ENCODE data around the gene WDR53. TPM values are rescaled to one million over a fixed set of nuclear protein-coding genes. Genes with fewer than 3 reads are reported as not detected.

Gene WDR53
- polyA plus RNA-seq, 1 donor (not counting 4 experiments of a cell fraction or from before 2014, with no cell fraction given), result 14.2 TPM

- Histone ChIP-seq H3K4me1 (ENCODE audit: control insufficient read depth, extremely low read depth, insufficient read depth, low read length) (no peaks in the 10 kb centered on the region), H4K20me1 (ENCODE audit: control insufficient read depth, extremely low read depth, insufficient read depth, low read length) (no peaks in the 10 kb centered on the region), H3K4me2 (ENCODE audit: control insufficient read depth, extremely low read depth, insufficient read depth, low read depth, low read length) (no peak overlapping the region), H3K9me1 (ENCODE audit: control insufficient read depth, extremely low read depth, insufficient read depth, low read length) (no peaks in the 10 kb centered on the region), H3K9ac (ENCODE audit: control insufficient read depth, extremely low read depth, insufficient read depth, low read length) (no peak overlapping the region), H3K9me3 (ENCODE audit: control insufficient read depth, low read depth, low read length) (no peaks in the 10 kb centered on the region), H2AFZ (ENCODE audit: control insufficient read depth, low read length) (no peak overlapping the region), H3K36me3 (ENCODE audit: control insufficient read depth in 2 of 2, extremely low read depth in 1 of 2, insufficient read depth in 2 of 2, low read length in 2 of 2) (peaks cover 0 to 5% of the 10 kb centered on the region in 2 experiments), H3K79me2 (ENCODE audit: control insufficient read depth, insufficient read depth, low read length) (no peaks in the 10 kb centered on the region), H3K27me3 (ENCODE audit: control insufficient read depth, extremely low read depth, insufficient read depth, low read length) (no peaks in the 10 kb centered on the region), H3K4me3 (ENCODE audit: control insufficient read depth in 2 of 3, extremely low read depth in 1 of 3, insufficient read depth in 2 of 3, low read depth in 1 of 3, low read length in 3 of 3) (no peak overlapping the region), H3K27ac (ENCODE audit: control insufficient read depth, insufficient read depth, low read length) (no peak overlapping the region)
- TF ChIP-seq EZH2 (IDR thresholded peaks at IDR 0.05; ENCODE audit: low read length), result no peak
- TF ChIP-seq, protein P1, sequence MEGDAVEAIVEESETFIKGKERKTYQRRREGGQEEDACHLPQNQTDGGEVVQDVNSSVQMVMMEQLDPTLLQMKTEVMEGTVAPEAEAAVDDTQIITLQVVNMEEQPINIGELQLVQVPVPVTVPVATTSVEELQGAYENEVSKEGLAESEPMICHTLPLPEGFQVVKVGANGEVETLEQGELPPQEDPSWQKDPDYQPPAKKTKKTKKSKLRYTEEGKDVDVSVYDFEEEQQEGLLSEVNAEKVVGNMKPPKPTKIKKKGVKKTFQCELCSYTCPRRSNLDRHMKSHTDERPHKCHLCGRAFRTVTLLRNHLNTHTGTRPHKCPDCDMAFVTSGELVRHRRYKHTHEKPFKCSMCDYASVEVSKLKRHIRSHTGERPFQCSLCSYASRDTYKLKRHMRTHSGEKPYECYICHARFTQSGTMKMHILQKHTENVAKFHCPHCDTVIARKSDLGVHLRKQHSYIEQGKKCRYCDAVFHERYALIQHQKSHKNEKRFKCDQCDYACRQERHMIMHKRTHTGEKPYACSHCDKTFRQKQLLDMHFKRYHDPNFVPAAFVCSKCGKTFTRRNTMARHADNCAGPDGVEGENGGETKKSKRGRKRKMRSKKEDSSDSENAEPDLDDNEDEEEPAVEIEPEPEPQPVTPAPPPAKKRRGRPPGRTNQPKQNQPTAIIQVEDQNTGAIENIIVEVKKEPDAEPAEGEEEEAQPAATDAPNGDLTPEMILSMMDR (optimal IDR thresholded peaks at IDR 0.05 in 1 of 3, IDR thresholded peaks at IDR 0.05 in 1 of 3, conservative IDR thresholded peaks at IDR 0.05 in 1 of 3; ENCODE audit: extremely low read depth in 1 of 3, insufficient read depth in 2 of 3, low read length in 3 of 3), result no peak
- no peak for DNase-seq (ENCODE audit: low read depth, low spot score)
- dilution Hi-C loops (cut with MboI; ENCODE audit: extremely low pct_ligation_motif_present, low sequenced_read_pairs), result no loop called here
- no peak for FAIRE-seq
Observed at GRCh38 chr3:196590279-196590678, 21.9 kb upstream of the WDR53 start.

- Histone ChIP-seq H3K27me3 (ENCODE audit: control insufficient read depth, extremely low read depth, insufficient read depth, low read length) (no peaks in the 10 kb centered on the region), H3K36me3 (ENCODE audit: control insufficient read depth in 2 of 2, extremely low read depth in 1 of 2, insufficient read depth in 2 of 2, low read length in 2 of 2) (peaks cover 4 to 9% of the 10 kb centered on the region in 2 experiments), H3K27ac (ENCODE audit: control insufficient read depth, insufficient read depth, low read length) (no peak overlapping the region), H3K4me3 (ENCODE audit: control insufficient read depth in 2 of 3, extremely low read depth in 1 of 3, insufficient read depth in 2 of 3, low read depth in 1 of 3, low read length in 3 of 3) (no peak overlapping the region), H3K9ac (ENCODE audit: control insufficient read depth, extremely low read depth, insufficient read depth, low read length) (no peak overlapping the region), H2AFZ (ENCODE audit: control insufficient read depth, low read length) (no peak overlapping the region), H3K4me2 (ENCODE audit: control insufficient read depth, extremely low read depth, insufficient read depth, low read depth, low read length) (no peak overlapping the region), H4K20me1 (ENCODE audit: control insufficient read depth, extremely low read depth, insufficient read depth, low read length) (no peaks in the 10 kb centered on the region), H3K79me2 (ENCODE audit: control insufficient read depth, insufficient read depth, low read length) (no peaks in the 10 kb centered on the region), H3K9me1 (ENCODE audit: control insufficient read depth, extremely low read depth, insufficient read depth, low read length) (no peaks in the 10 kb centered on the region), H3K4me1 (ENCODE audit: control insufficient read depth, extremely low read depth, insufficient read depth, low read length) (no peaks in the 10 kb centered on the region), H3K9me3 (ENCODE audit: control insufficient read depth, low read depth, low read length) (no peaks in the 10 kb centered on the region)
- no peak for TF ChIP-seq EZH2 (IDR thresholded peaks at IDR 0.05; ENCODE audit: low read length)
- TF ChIP-seq, protein P1 (optimal IDR thresholded peaks at IDR 0.05 in 1 of 3, IDR thresholded peaks at IDR 0.05 in 1 of 3, conservative IDR thresholded peaks at IDR 0.05 in 1 of 3; ENCODE audit: extremely low read depth in 1 of 3, insufficient read depth in 2 of 3, low read length in 3 of 3), result no peak
- dilution Hi-C loops (cut with MboI; ENCODE audit: extremely low pct_ligation_motif_present, low sequenced_read_pairs), result no loop called here
- DNase-seq (ENCODE audit: low read depth, low spot score), result no peak
- no peak for FAIRE-seq
Observed at GRCh38 chr3:196585044-196585757, 16.8 kb upstream of the WDR53 start.

Measured in keratinocyte (primary cell).